PC-9 (cell line): ENCODE data around the gene NMNAT2. TPM values are rescaled to one million over a fixed set of nuclear protein-coding genes. Genes with fewer than 3 reads are reported as not detected.

ENCODE experiments used
- BruUV-seq: library from RNA; stranded (reverse); fragments of 400-500 nt; replicated peaks from 2 replicates; lab custom pipeline; 2021; lab: Mats Ljungman, UMichigan
- CTCF ChIA-PET: fragments of 300-600 bp; sonication (Branson Sonifier 250); formaldehyde crosslinking; loops from one replicate; lab custom pipeline; 2022; ENCODE audit warnings: antibody characterized with exemption; lab: Charles Lee
- POLR2A ChIA-PET: fragments of 300-600 bp; sonication (Branson Sonifier 250); formaldehyde crosslinking; loops from one replicate; lab custom pipeline; 2022; ENCODE audit warnings: antibody characterized with exemption; ENCODE audit not compliant: unreplicated experiment; lab: Charles Lee
- DNase-seq, 2 experiments: peaks; one replicate each; pipeline versions ENCODE4 v3.0.0 to v3.0.0-alpha.2; 2015 to 2022; ENCODE audit warnings: mixed read lengths in 1 of 2
- H2AFZ ChIP-seq: fragments of 200-600 bp; sonication (generic); 2 replicates; pipeline ENCODE4 v1.8.1; 2017; ENCODE audit warnings: antibody characterized with exemption
- H3F3A ChIP-seq: fragments of 200-600 bp; sonication (generic); 2 replicates; pipeline ENCODE4 v1.8.1; 2017; ENCODE audit warnings: antibody characterized with exemption, mild to moderate bottlenecking, low read depth; ENCODE audit not compliant: insufficient read depth
- H3K27ac ChIP-seq: fragments of 200-600 bp; sonication (generic); 2 replicates; pipeline ENCODE4 v1.6.1; 2016; ENCODE audit warnings: mixed run types
- H3K27me3 ChIP-seq: fragments of 200-600 bp; sonication (generic); 2 replicates; pipeline ENCODE4 v1.6.1; 2016; ENCODE audit warnings: low read depth, mixed run types; ENCODE audit not compliant: insufficient read depth
- H3K36me3 ChIP-seq: fragments of 200-600 bp; sonication (generic); 2 replicates; pipeline ENCODE4 v1.6.1; 2016; ENCODE audit warnings: low read depth, mixed run types
- H3K4me1 ChIP-seq: fragments of 200-600 bp; sonication (generic); replicated peaks from 2 replicates; pipeline ENCODE4 v1.6.1; 2016; ENCODE audit warnings: mixed run types; ENCODE audit not compliant: insufficient read depth
- H3K4me2 ChIP-seq: fragments of 200-600 bp; sonication (generic); 2 replicates; pipeline ENCODE4 v1.6.1; 2017; ENCODE audit warnings: mixed run types
- H3K4me3 ChIP-seq: fragments of 200-600 bp; sonication (generic); 2 replicates; pipeline ENCODE4 v1.6.1; 2016; ENCODE audit warnings: mixed run types
- H3K79me2 ChIP-seq: fragments of 200-600 bp; sonication (generic); 2 replicates; pipeline ENCODE4 v1.6.1; 2017; ENCODE audit warnings: low read depth, mixed run types
- H3K9me2 ChIP-seq: fragments of 200-600 bp; sonication (generic); 2 replicates; pipeline ENCODE4 v1.8.1; 2017; ENCODE audit warnings: mild to moderate bottlenecking; ENCODE audit not compliant: insufficient read depth
- H3K9me3 ChIP-seq: fragments of 200-600 bp; sonication (generic); 2 replicates; pipeline ENCODE4 v1.8.1; 2016; ENCODE audit warnings: low read depth; ENCODE audit not compliant: insufficient read depth
- H4K20me1 ChIP-seq: fragments of 200-600 bp; sonication (generic); 2 replicates; pipeline ENCODE4 v1.8.1; 2017; ENCODE audit not compliant: insufficient read depth
- CTCF ChIP-seq: fragments of 200-600 bp; sonication (generic); conservative IDR thresholded peaks from 2 replicates; pipeline ENCODE4 v1.6.1; 2017; ENCODE audit warnings: mixed run types, antibody characterized with exemption, mild to moderate bottlenecking, moderate library complexity
- EZH2 ChIP-seq: fragments of 200-600 bp; sonication (generic); IDR thresholded peaks from 2 replicates; pipeline ENCODE4 v1.8.0; 2017; ENCODE audit warnings: antibody characterized with exemption, low read depth
- intact Hi-C: fragments of 100-400 bp; cut with micrococcal nuclease; formaldehyde crosslinking; loops from one replicate; pipeline ENCODE4 v1.10.0; 2022; ENCODE audit not compliant: unreplicated experiment
- total RNA-seq: library from RNA; stranded (reverse); gene quantifications from 2 replicates; pipeline ENCODE4 v1.2.3, GENCODE V29; 2021

The NMNAT2 gene
- total RNA-seq, 1 experiment from 2014 or later = 29.2 TPM

- CTCF ChIA-PET = no interaction called here
- no peak for DNase-seq
- intact Hi-C loops = no loop called here
- H3K9me2 ChIP-seq = no peaks in the 10 kb centered on the region
- 0 out of 2 replicates have a peak, but pooled peaks cover 3% of the 10 kb centered on the region for H3K79me2 ChIP-seq
- POLR2A ChIA-PET = no interaction called here
- no peaks in the 10 kb centered on the region for H4K20me1 ChIP-seq
- no peak overlapping the region for H3K27ac ChIP-seq
- no peaks in the 10 kb centered on the region for H3K36me3 ChIP-seq
- no peak overlapping the region for H3K4me3 ChIP-seq
- no peak overlapping the region for H3K4me2 ChIP-seq
- BruUV-seq = no TSS peak
- no peaks in the 10 kb centered on the region for H3K9me3 ChIP-seq
- no peaks in the 10 kb centered on the region for H3K27me3 ChIP-seq
- peaks cover 14% of the 10 kb centered on the region for H3K4me1 ChIP-seq
- TF ChIP-seq CTCF (no peak), EZH2 (no peak)
- H2AFZ ChIP-seq = no peak overlapping the region
- H3F3A ChIP-seq = no peaks in the 10 kb centered on the region; the same call in 1 of the 2 replicates
Measured at GRCh38 chr1:183285746-183286145, 132.4 kb downstream of the NMNAT2 start.

- 0 out of 2 replicates have a peak, but pooled peaks cover 3% of the 10 kb centered on the region for H3K79me2 ChIP-seq
- H2AFZ ChIP-seq = no peak overlapping the region
- intact Hi-C loops = no loop called here
- H3K36me3 ChIP-seq = no peaks in the 10 kb centered on the region
- H3K27ac ChIP-seq = no peak overlapping the region
- BruUV-seq = no TSS peak
- ChIA-PET POLR2A (no interaction called here), CTCF (interaction anchor here (0.6 kb wide), 1 partner anchor 338 kb away, joined by 3 read pairs; no protein-coding TSS in a partner anchor)
- H3K4me1 ChIP-seq = peaks cover 19% of the 10 kb centered on the region
- H3K4me2 ChIP-seq = no peak overlapping the region
- TF ChIP-seq EZH2 (no peak), CTCF (no peak)
- no peak for DNase-seq
- peaks cover 2% of the 10 kb centered on the region; the same call in 1 of the 2 replicates for H3F3A ChIP-seq
- H3K9me2 ChIP-seq = no peaks in the 10 kb centered on the region
- H3K9me3 ChIP-seq = no peaks in the 10 kb centered on the region
- no peak overlapping the region for H3K4me3 ChIP-seq
- no peaks in the 10 kb centered on the region for H4K20me1 ChIP-seq
- no peaks in the 10 kb centered on the region for H3K27me3 ChIP-seq
Measured at GRCh38 chr1:183285256-183285655, 132.9 kb downstream of the NMNAT2 start.

- no peaks in the 10 kb centered on the region for H3K36me3 ChIP-seq
- H4K20me1 ChIP-seq = no peaks in the 10 kb centered on the region
- H3K4me1 ChIP-seq = peaks cover 31% of the 10 kb centered on the region
- H3K4me3 ChIP-seq = no peak overlapping the region
- peaks cover 14% of the 10 kb centered on the region for H3F3A ChIP-seq
- no peak overlapping the region for H3K4me2 ChIP-seq
- intact Hi-C loops = loop anchor here (5.0 kb wide), 1 partner anchor 392 kb away; no protein-coding TSS in a partner anchor
- 0 out of 2 replicates have a peak, but pooled peaks cover 3% of the 10 kb centered on the region for H3K79me2 ChIP-seq
- no peak overlapping the region for H2AFZ ChIP-seq
- CTCF ChIA-PET = interaction anchor here (0.6 kb wide), 1 partner anchor 230 kb away, joined by 11 read pairs; no protein-coding TSS in a partner anchor
- no peaks in the 10 kb centered on the region for H3K9me2 ChIP-seq
- DNase-seq = no peak
- no peak for TF ChIP-seq CTCF
- TF ChIP-seq EZH2 = no peak
- H3K27ac ChIP-seq = no peak overlapping the region
- BruUV-seq = no TSS peak
- POLR2A ChIA-PET = no interaction called here
- no peaks in the 10 kb centered on the region for H3K27me3 ChIP-seq
- no peaks in the 10 kb centered on the region for H3K9me3 ChIP-seq
Measured at GRCh38 chr1:183284086-183284485, 134.1 kb downstream of the NMNAT2 start.
